Hepatocyte (in vitro differentiated cells): ENCODE measurements around the gene DOCK4. TPM values are rescaled to one million over a fixed set of nuclear protein-coding genes. Genes with fewer than 3 reads are reported as not detected.

Experiments used
- DNase-seq: peaks from one replicate; pipeline ENCODE4 v3.0.0-alpha.2; 2016; ENCODE audit warnings: low spot score
- H2AFZ ChIP-seq: fragments of 200-600 bp; sonication (generic); 2 replicates; pipeline ENCODE4 v1.6.0; 2016; ENCODE audit warnings: antibody characterized with exemption, mild to moderate bottlenecking
- H3K27ac ChIP-seq: fragments of 200-600 bp; sonication (generic); 2 replicates; pipeline ENCODE4 v1.5.1; 2016; ENCODE audit warnings: mild to moderate bottlenecking
- H3K27me3 ChIP-seq: fragments of 200-600 bp; sonication (generic); 2 replicates; pipeline ENCODE4 v1.6.1; 2016
- H3K36me3 ChIP-seq: fragments of 200-600 bp; sonication (generic); replicated peaks from 2 replicates; pipeline ENCODE4 v1.5.1; 2016; ENCODE audit warnings: low read depth; ENCODE audit not compliant: insufficient read depth
- H3K4me1 ChIP-seq: fragments of 200-600 bp; sonication (generic); 2 replicates; pipeline ENCODE4 v1.5.1; 2016; ENCODE audit warnings: mild to moderate bottlenecking, moderate library complexity; ENCODE audit not compliant: insufficient read depth
- H3K4me2 ChIP-seq: fragments of 200-600 bp; sonication (generic); 2 replicates; pipeline ENCODE4 v1.6.0; 2016
- H3K4me3 ChIP-seq: fragments of 200-600 bp; sonication (generic); 2 replicates; pipeline ENCODE4 v1.5.1; 2016; ENCODE audit warnings: mild to moderate bottlenecking
- H3K79me2 ChIP-seq: fragments of 200-600 bp; sonication (generic); 2 replicates; pipeline ENCODE4 v1.6.0; 2017; ENCODE audit warnings: mild to moderate bottlenecking
- H3K9me2 ChIP-seq: fragments of 200-600 bp; sonication (generic); replicated peaks from 2 replicates; pipeline ENCODE4 v1.6.0; 2017; ENCODE audit warnings: mild to moderate bottlenecking; ENCODE audit not compliant: insufficient read depth
- H3K9me3 ChIP-seq: fragments of 200-600 bp; sonication (generic); 2 replicates; pipeline ENCODE4 v1.5.1; 2016; ENCODE audit warnings: low read depth, mild to moderate bottlenecking
- H4K20me1 ChIP-seq: fragments of 200-600 bp; sonication (generic); 2 replicates; pipeline ENCODE4 v1.6.0; 2016; ENCODE audit warnings: mild to moderate bottlenecking; ENCODE audit not compliant: insufficient read depth, poor library complexity, severe bottlenecking
- CTCF ChIP-seq: fragments of 200-600 bp; sonication (generic); IDR thresholded peaks from 2 replicates; pipeline ENCODE4 v1.5.1; 2016; ENCODE audit warnings: antibody characterized with exemption, mild to moderate bottlenecking; ENCODE audit not compliant: poor library complexity
- EZH2 ChIP-seq: fragments of 200-600 bp; sonication (generic); IDR thresholded peaks from 2 replicates; pipeline ENCODE4 v1.6.1; 2016; ENCODE audit warnings: antibody characterized with exemption, mild to moderate bottlenecking, borderline replicate concordance
- EZH2phosphoT487 ChIP-seq: fragments of 200-600 bp; sonication (generic); IDR thresholded peaks from one replicate; pipeline ENCODE4 v1.6.1; 2018; ENCODE audit warnings: antibody characterized with exemption, mild to moderate bottlenecking, low read depth, moderate library complexity; ENCODE audit not compliant: unreplicated experiment, severe bottlenecking
- WGBS: methylation state at CpG from one replicate; pipeline ENCODE4 v1.1.6; 2016; ENCODE audit warnings: low lambda C conversion rate; ENCODE audit errors: missing lambda C conversion rate; 5-methylcytosine and 5-hydroxymethylcytosine counted together
- polyA plus RNA-seq: library from polyadenylated mRNA; unstranded; fragments of >200 nt; fragmentation: Nextera tagmentation; extraction: Ambion mirVana; gene quantifications from 2 replicates; pipeline ENCODE4 v1.2.1, GENCODE V29; 2016
- total RNA-seq: library from RNA; depleted of rRNA; stranded (reverse); fragments of >200 nt; gene quantifications from 2 replicates; pipeline ENCODE4 v1.2.3, GENCODE V29; 2014

Gene DOCK4
- total and polyA plus RNA-seq, 2 experiments from 2014 or later, result 4.4 to 22.9 TPM

DNA sequence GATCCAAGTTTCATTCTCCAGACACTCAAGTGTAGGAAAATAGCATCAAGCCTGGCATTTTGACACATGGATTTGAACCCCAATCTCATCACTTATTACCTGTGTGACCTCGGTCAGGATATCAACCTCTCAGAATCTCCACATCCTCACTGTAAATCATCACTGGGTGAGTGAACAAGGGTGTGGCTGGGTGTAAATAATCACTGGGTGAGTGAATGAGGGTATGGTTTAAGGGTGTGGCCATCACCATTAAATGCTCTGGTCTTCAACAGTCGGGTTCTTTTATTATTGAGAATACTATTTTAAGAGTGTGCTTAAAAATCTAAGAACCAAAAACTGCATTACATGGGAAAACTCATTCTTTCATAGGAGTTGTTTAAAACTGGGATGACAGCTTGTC, 200.1 kb downstream of the DOCK4 start:
- Histone ChIP-seq H3K9me2 (no peaks in the 10 kb centered on the region), H3K36me3 (no peaks in the 10 kb centered on the region), H3K27ac (no peak overlapping the region), H3K27me3 (no peaks in the 10 kb centered on the region), H3K4me2 (no peak overlapping the region), H2AFZ (no peak overlapping the region), H3K4me1 (no peaks in the 10 kb centered on the region), H3K79me2 (peaks cover 9% of the 10 kb centered on the region), H3K9me3 (no peaks in the 10 kb centered on the region), H4K20me1 (no peaks in the 10 kb centered on the region), H3K4me3 (no peak overlapping the region)
- TF ChIP-seq EZH2 (no peak), CTCF (no peak)
- no peak for DNase-seq
- WGBS, result 85% methylated on average over 2 of the region's 2 CpGs

- H3K36me3 ChIP-seq, result no peaks in the 10 kb centered on the region
- no peak overlapping the region for H3K27ac ChIP-seq
- H3K27me3 ChIP-seq, result no peaks in the 10 kb centered on the region
- H3K4me3 ChIP-seq, result no peak overlapping the region
- no peak for TF ChIP-seq CTCF
- no peak for TF ChIP-seq EZH2phosphoT487
- no peak for TF ChIP-seq EZH2
- H2AFZ ChIP-seq, result no peak overlapping the region
- H3K79me2 ChIP-seq, result peaks cover 3% of the 10 kb centered on the region
- no peak overlapping the region for H3K4me2 ChIP-seq
- no peaks in the 10 kb centered on the region for H3K4me1 ChIP-seq
- H3K9me2 ChIP-seq, result no peaks in the 10 kb centered on the region
- no peaks in the 10 kb centered on the region for H3K9me3 ChIP-seq
- no peak for DNase-seq
- 71% methylated on average over 1 of the region's 1 CpG for WGBS
- H4K20me1 ChIP-seq, result no peaks in the 10 kb centered on the region
These were observed 200.9 kb downstream of the DOCK4 start for GRCh38 chr7:112005205-112005775.

DNA sequence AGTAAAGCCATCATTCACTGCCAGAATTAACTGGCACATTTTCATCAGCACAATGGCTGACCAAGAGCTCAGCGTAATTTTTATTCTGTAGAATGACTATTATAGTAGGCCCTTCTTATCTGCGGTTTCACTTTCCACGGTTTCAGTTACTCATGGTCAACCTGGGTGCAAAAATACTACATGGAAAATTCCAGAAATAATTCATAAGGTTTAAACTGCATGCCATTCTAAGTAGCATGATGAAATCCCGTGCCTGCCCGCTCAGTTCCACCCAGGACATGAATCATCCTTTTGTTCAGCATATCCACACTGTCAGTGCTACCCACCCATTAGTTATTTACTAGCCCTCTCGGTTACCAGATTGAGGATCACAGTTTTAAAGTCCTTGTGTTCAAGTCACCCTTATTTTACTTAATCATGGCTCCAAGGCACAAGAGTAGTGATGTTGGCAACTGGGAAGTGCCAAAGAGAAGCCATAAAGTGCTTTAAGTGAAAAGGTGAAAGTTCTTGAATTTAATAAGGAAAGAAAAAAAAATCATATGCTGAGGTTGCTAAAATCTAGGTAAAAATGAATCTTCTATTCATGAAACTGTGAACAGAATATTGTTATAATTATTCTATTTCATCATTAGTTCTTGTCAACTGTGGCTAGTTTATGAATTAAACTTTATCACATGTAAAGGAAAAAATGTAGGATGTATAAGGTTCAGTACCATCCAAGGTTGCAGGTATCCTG, 204.9 kb downstream of the DOCK4 start:
- H2AFZ ChIP-seq, result no peak overlapping the region
- no peak for TF ChIP-seq EZH2
- no peak for TF ChIP-seq EZH2phosphoT487
- no peak for TF ChIP-seq CTCF
- DNase-seq, result peak; percentile 25
- no peaks in the 10 kb centered on the region for H3K9me3 ChIP-seq
- no peaks in the 10 kb centered on the region for H3K79me2 ChIP-seq
- 87% methylated on average over 6 of the region's 6 CpGs for WGBS
- H3K36me3 ChIP-seq, result no peaks in the 10 kb centered on the region
- H3K9me2 ChIP-seq, result no peaks in the 10 kb centered on the region
- no peak overlapping the region for H3K4me3 ChIP-seq
- H3K4me1 ChIP-seq, result no peaks in the 10 kb centered on the region
- H3K4me2 ChIP-seq, result no peak overlapping the region
- no peak overlapping the region for H3K27ac ChIP-seq
- no peaks in the 10 kb centered on the region for H3K27me3 ChIP-seq
- H4K20me1 ChIP-seq, result no peaks in the 10 kb centered on the region
